DOHH2 (cell line): ENCODE results near the gene TPD52L2.
A peak's percentile ranks its signal among the peaks of the same experiment; 100 is the strongest.

Source experiments
- H3F3A ChIP-seq: fragments of 200-600 bp; sonication (generic), shearing (Covaris generic); 2 replicates; pipeline ENCODE4 v1.6.0; 2016; ENCODE audit warnings: antibody characterized with exemption, mild to moderate bottlenecking; ENCODE audit not compliant: control insufficient read depth, insufficient read depth
- H3K27ac ChIP-seq: fragments of 200-600 bp; sonication (generic); 2 replicates; pipeline ENCODE4 v1.5.1; 2014; ENCODE audit warnings: low read depth, mild to moderate bottlenecking, low read length, moderate library complexity
- H3K27me3 ChIP-seq: fragments of 200-600 bp; sonication (generic); 2 replicates; pipeline ENCODE4 v1.6.1; 2014; ENCODE audit warnings: mild to moderate bottlenecking, low read length, mixed read lengths; ENCODE audit not compliant: control insufficient read depth
- H3K36me3 ChIP-seq: fragments of 200-600 bp; sonication (generic); 2 replicates; pipeline ENCODE4 v1.6.1; 2014; ENCODE audit warnings: mild to moderate bottlenecking, low read length, moderate library complexity, mixed read lengths; ENCODE audit not compliant: control insufficient read depth
- H3K4me1 ChIP-seq: fragments of 200-600 bp; sonication (generic); 2 replicates; pipeline ENCODE4 v1.6.1; 2014; ENCODE audit warnings: mild to moderate bottlenecking, low read length, mixed read lengths; ENCODE audit not compliant: control insufficient read depth
- H3K4me2 ChIP-seq: fragments of 200-600 bp; sonication (generic); 2 replicates; pipeline ENCODE4 v1.6.0; 2014; ENCODE audit warnings: mild to moderate bottlenecking, low read length, moderate library complexity
- H3K4me3 ChIP-seq: fragments of 200-600 bp; sonication (generic); 2 replicates; pipeline ENCODE4 v1.5.1; 2014; ENCODE audit warnings: mild to moderate bottlenecking, low read length, mixed read lengths
- H3K79me2 ChIP-seq: fragments of 200-600 bp; sonication (generic); 2 replicates; pipeline ENCODE4 v1.6.1; 2014; ENCODE audit warnings: mild to moderate bottlenecking, low read length, mixed read lengths; ENCODE audit not compliant: control insufficient read depth
- H3K9me2 ChIP-seq: fragments of 200-600 bp; sonication (generic); replicated peaks from 2 replicates; pipeline ENCODE4 v1.6.1; 2014; ENCODE audit warnings: mild to moderate bottlenecking, low read length, mixed read lengths; ENCODE audit not compliant: control insufficient read depth
- H3K9me3 ChIP-seq: fragments of 200-600 bp; sonication (generic); 2 replicates; pipeline ENCODE4 v1.6.1; 2014; ENCODE audit warnings: antibody characterized with exemption, low read length, mixed read lengths; ENCODE audit not compliant: control insufficient read depth, insufficient read depth
- H4K20me1 ChIP-seq: fragments of 200-600 bp; sonication (generic); 2 replicates; pipeline ENCODE4 v1.6.0; 2014; ENCODE audit warnings: low read depth, mild to moderate bottlenecking, antibody characterized with exemption, low read length, moderate library complexity; ENCODE audit not compliant: control insufficient read depth, insufficient read depth
- CTCF ChIP-seq: fragments of 200-600 bp; sonication (generic); IDR thresholded peaks from one replicate; pipeline ENCODE4 v1.5.1; 2014; ENCODE audit warnings: antibody characterized with exemption, mild to moderate bottlenecking, low read depth, low read length; ENCODE audit not compliant: poor library complexity, severe bottlenecking
- EZH2phosphoT487 ChIP-seq: fragments of 200-600 bp; sonication (generic); IDR thresholded peaks from 2 replicates; pipeline ENCODE4 v1.6.1; 2017; ENCODE audit warnings: borderline replicate concordance, mild to moderate bottlenecking, antibody characterized with exemption, low read length, moderate library complexity, mixed read lengths

The TPD52L2 gene

GRCh38 chr20:63893999-63894357, 28.9 kb downstream of the TPD52L2 start:
- Histone ChIP-seq H3K27me3 (no peaks in the 10 kb centered on the region), H3K4me2 (peak overlapping the region; percentile 89; the same call in 1 of the 2 replicates), H3K4me1 (peaks cover 25% of the 10 kb centered on the region), H3K4me3 (peak overlapping the region; percentile 77), H3K9me3 (no peaks in the 10 kb centered on the region), H3F3A (peaks cover 14% of the 10 kb centered on the region), H3K9me2 (no peaks in the 10 kb centered on the region), H3K27ac (no peak overlapping the region), H3K79me2 (peaks cover 36% of the 10 kb centered on the region), H4K20me1 (peaks cover 20% of the 10 kb centered on the region), H3K36me3 (peaks cover 37% of the 10 kb centered on the region)
- no peak for TF ChIP-seq CTCF
- no peak for TF ChIP-seq EZH2phosphoT487

- Histone ChIP-seq H3K9me3 (no peaks in the 10 kb centered on the region), H3K4me3 (peak within 1 kb of the TSS; percentile 79), H3K4me2 (peak within 1 kb of the TSS; percentile 96), H3K79me2 (peaks cover 42% of the 10 kb centered on the region), H3K36me3 (peaks cover 35% of the 10 kb centered on the region), H3F3A (peaks cover 14% of the 10 kb centered on the region), H3K27me3 (no peaks in the 10 kb centered on the region), H3K4me1 (peaks cover 28% of the 10 kb centered on the region), H4K20me1 (peaks cover 24% of the 10 kb centered on the region), H3K9me2 (no peaks in the 10 kb centered on the region), H3K27ac (peak within 1 kb of the TSS; percentile 56)
- TF ChIP-seq EZH2phosphoT487, result no peak
- TF ChIP-seq CTCF, result no peak
Measured at GRCh38 chr20:63894358-63895201, 29.5 kb downstream of the TPD52L2 start, which contains the start of gene DNAJC5. DNAJC5 (plus strand) TSS chr20:63895126; CDS start chr20:63928346, 33,220 bp downstream.

GRCh38 chr20:63895202-63895951, 30.3 kb downstream of the TPD52L2 start:
- Histone ChIP-seq H3K27ac (peak overlapping the region; percentile 56), H3K27me3 (no peaks in the 10 kb centered on the region), H3K79me2 (peaks cover 50% of the 10 kb centered on the region), H4K20me1 (peaks cover 25% of the 10 kb centered on the region), H3K4me2 (peak overlapping the region; percentile 96), H3K9me3 (no peaks in the 10 kb centered on the region), H3K4me1 (peaks cover 28% of the 10 kb centered on the region), H3K36me3 (peaks cover 27% of the 10 kb centered on the region), H3F3A (peaks cover 14% of the 10 kb centered on the region), H3K4me3 (peak overlapping the region; percentile 79), H3K9me2 (no peaks in the 10 kb centered on the region)
- TF ChIP-seq CTCF, result no peak
- TF ChIP-seq EZH2phosphoT487, result no peak
